H1 (cell line): Measurements from ENCODE around the gene CYP46A1. TPM values are rescaled to one million over a fixed set of nuclear protein-coding genes. Genes with fewer than 3 reads are reported as not detected.
A peak's percentile ranks its signal among the peaks of the same experiment; 100 is the strongest.

Experiments used
- EGR1 ChIP-seq: IDR thresholded peaks from 2 replicates; pipeline ENCODE4 v1.6.1; 2011; ENCODE audit warnings: low read depth, low read length, borderline replicate concordance
- PHF8 ChIP-seq: fragments of 200-600 bp; sonication (generic); conservative IDR thresholded peaks from 2 replicates; pipeline ENCODE4 v1.7.1; 2012; ENCODE audit warnings: low read depth, mild to moderate bottlenecking, inconsistent platforms, low read length, moderate library complexity
- TCF12 ChIP-seq: IDR thresholded peaks from 2 replicates; pipeline ENCODE4 v1.6.1; 2011; ENCODE audit warnings: low read depth, mild to moderate bottlenecking, low read length
- polyA plus RNA-seq, 7 experiments: library from polyadenylated mRNA; depleted of rRNA in 3 of 7; stranded (reverse) in 5 of 7; unstranded in 2 of 7; fragments of >200 nt in 5 of 7; fragments of 200-250 nt in 2 of 7; gene quantifications; 1 replicate in 5 of 7; 2 replicates in 1 of 7; 4 replicates in 1 of 7; pipeline versions ENCODE4 v1.2.1 to v1.2.3, GENCODE V29; 2011 to 2013; ENCODE audit warnings: missing spikeins in 2 of 7, mixed read lengths in 2 of 7
- total RNA-seq: library from RNA; stranded (reverse); fragmentation: NEBNext Ultra II Directional; extraction: Animal tissue kit (Norgen Biotek cat#: 25700); gene quantifications from 2 replicates; pipeline ENCODE4 v1.2.1, GENCODE V29; 2021
- TF ChIP-seq, protein P1 (sequence below): fragments of 300-600 bp; sonication (generic); IDR thresholded peaks from 2 replicates; pipeline ENCODE4 v1.7.1; 2012; ENCODE audit warnings: low read length, moderate library complexity, mild to moderate bottlenecking, inconsistent platforms; ENCODE audit not compliant: insufficient replicate concordance

The CYP46A1 gene
- total and polyA plus RNA-seq, 2 of the 8 experiments (the other 6 are each of a cell fraction or from before 2014, with no cell fraction given), result 0.41 to 1.3 TPM

DNA sequence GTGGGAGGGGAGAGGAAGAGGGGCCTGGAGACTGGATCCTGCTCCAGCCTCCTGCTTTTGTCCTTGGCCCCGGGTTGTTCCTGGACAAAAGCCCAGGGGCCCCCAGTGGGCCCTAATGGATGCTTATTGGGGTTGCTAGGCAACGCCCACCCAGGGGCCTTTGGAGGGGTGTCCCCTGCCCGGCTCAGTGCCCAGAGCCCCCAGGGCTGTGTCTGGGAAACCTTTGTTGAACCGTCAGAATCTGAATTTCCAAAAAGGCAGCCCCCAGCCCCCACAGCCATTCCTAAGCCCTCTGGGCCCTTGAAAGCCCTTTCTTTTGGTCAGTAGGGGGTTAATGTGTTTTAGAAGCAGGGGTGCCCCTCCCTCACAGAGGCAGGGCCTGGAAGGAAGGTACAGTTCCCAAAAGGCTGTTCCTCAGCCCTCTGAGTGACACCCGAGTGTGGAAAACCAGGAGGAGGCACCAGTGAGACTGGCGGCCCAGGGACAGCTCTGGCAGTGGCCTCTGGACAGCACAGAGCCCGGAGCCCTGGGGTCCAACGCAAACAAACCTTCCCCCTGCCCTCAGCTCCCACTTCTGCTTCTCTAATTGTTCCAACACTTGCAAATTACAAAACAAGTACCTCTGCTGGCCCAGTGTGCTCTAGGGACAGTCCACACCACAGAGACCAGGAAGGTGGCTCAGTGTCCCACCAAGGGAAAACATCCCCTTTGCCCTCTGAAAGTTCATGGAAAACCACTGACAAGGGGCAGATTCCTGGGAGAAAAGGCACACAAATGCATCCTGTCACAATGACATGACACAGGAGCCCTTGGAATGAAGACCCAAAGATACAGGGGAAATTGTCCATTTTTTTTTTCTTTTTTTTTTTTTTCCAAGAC, 19.8 kb upstream of the CYP46A1 start (continued):
- TF ChIP-seq, protein P1, sequence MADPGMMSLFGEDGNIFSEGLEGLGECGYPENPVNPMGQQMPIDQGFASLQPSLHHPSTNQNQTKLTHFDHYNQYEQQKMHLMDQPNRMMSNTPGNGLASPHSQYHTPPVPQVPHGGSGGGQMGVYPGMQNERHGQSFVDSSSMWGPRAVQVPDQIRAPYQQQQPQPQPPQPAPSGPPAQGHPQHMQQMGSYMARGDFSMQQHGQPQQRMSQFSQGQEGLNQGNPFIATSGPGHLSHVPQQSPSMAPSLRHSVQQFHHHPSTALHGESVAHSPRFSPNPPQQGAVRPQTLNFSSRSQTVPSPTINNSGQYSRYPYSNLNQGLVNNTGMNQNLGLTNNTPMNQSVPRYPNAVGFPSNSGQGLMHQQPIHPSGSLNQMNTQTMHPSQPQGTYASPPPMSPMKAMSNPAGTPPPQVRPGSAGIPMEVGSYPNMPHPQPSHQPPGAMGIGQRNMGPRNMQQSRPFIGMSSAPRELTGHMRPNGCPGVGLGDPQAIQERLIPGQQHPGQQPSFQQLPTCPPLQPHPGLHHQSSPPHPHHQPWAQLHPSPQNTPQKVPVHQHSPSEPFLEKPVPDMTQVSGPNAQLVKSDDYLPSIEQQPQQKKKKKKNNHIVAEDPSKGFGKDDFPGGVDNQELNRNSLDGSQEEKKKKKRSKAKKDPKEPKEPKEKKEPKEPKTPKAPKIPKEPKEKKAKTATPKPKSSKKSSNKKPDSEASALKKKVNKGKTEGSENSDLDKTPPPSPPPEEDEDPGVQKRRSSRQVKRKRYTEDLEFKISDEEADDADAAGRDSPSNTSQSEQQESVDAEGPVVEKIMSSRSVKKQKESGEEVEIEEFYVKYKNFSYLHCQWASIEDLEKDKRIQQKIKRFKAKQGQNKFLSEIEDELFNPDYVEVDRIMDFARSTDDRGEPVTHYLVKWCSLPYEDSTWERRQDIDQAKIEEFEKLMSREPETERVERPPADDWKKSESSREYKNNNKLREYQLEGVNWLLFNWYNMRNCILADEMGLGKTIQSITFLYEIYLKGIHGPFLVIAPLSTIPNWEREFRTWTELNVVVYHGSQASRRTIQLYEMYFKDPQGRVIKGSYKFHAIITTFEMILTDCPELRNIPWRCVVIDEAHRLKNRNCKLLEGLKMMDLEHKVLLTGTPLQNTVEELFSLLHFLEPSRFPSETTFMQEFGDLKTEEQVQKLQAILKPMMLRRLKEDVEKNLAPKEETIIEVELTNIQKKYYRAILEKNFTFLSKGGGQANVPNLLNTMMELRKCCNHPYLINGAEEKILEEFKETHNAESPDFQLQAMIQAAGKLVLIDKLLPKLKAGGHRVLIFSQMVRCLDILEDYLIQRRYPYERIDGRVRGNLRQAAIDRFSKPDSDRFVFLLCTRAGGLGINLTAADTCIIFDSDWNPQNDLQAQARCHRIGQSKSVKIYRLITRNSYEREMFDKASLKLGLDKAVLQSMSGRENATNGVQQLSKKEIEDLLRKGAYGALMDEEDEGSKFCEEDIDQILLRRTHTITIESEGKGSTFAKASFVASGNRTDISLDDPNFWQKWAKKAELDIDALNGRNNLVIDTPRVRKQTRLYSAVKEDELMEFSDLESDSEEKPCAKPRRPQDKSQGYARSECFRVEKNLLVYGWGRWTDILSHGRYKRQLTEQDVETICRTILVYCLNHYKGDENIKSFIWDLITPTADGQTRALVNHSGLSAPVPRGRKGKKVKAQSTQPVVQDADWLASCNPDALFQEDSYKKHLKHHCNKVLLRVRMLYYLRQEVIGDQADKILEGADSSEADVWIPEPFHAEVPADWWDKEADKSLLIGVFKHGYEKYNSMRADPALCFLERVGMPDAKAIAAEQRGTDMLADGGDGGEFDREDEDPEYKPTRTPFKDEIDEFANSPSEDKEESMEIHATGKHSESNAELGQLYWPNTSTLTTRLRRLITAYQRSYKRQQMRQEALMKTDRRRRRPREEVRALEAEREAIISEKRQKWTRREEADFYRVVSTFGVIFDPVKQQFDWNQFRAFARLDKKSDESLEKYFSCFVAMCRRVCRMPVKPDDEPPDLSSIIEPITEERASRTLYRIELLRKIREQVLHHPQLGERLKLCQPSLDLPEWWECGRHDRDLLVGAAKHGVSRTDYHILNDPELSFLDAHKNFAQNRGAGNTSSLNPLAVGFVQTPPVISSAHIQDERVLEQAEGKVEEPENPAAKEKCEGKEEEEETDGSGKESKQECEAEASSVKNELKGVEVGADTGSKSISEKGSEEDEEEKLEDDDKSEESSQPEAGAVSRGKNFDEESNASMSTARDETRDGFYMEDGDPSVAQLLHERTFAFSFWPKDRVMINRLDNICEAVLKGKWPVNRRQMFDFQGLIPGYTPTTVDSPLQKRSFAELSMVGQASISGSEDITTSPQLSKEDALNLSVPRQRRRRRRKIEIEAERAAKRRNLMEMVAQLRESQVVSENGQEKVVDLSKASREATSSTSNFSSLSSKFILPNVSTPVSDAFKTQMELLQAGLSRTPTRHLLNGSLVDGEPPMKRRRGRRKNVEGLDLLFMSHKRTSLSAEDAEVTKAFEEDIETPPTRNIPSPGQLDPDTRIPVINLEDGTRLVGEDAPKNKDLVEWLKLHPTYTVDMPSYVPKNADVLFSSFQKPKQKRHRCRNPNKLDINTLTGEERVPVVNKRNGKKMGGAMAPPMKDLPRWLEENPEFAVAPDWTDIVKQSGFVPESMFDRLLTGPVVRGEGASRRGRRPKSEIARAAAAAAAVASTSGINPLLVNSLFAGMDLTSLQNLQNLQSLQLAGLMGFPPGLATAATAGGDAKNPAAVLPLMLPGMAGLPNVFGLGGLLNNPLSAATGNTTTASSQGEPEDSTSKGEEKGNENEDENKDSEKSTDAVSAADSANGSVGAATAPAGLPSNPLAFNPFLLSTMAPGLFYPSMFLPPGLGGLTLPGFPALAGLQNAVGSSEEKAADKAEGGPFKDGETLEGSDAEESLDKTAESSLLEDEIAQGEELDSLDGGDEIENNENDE, result peak; percentile 15
- TF ChIP-seq EGR1 (peak; percentile 58), PHF8 (no peak), TCF12 (peak; percentile 83; the same call in 1 of the 2 replicates)
